GM12878 (cell line): Measurements from ENCODE around the gene EBP. TPM values are rescaled to one million over a fixed set of nuclear protein-coding genes. Genes with fewer than 3 reads are reported as not detected.
A peak's percentile ranks its signal among the peaks of the same experiment; 100 is the strongest.

Experiments used
- ATAC-seq: fragments of 200-7000 bp; cut with Tn5 transposase; 3 replicates; pipeline ENCODE4 v1.9.1; 2020; ENCODE audit warnings: mild to moderate bottlenecking, moderate library complexity
- BruUV-seq: library from RNA; stranded (reverse); fragments of 400-500 nt; replicated peaks from 2 replicates; lab custom pipeline; 2021; lab: Mats Ljungman, UMichigan
- CTCF ChIA-PET: fragments of 300-600 bp; sonication (Branson Sonifier 250); formaldehyde crosslinking; extraction: SDS; loops from one replicate; lab custom pipeline; 2021; ENCODE audit warnings: inconsistent platforms; lab: Yijun Ruan, JAX
- POLR2A ChIA-PET: fragments of 350-600 bp; formaldehyde crosslinking; extraction: SDS; loops from one replicate; lab custom pipeline; 2021; ENCODE audit warnings: inconsistent platforms; lab: Charles Lee
- RAD21 ChIA-PET: fragments of 300-600 bp; sonication (Branson Sonifier 250); formaldehyde crosslinking; loops from one replicate; lab custom pipeline; 2023; ENCODE audit warnings: antibody characterized with exemption; ENCODE audit not compliant: unreplicated experiment; lab: Charles Lee
- SMC1A ChIA-PET: fragments of 300-600 bp; sonication (Branson Sonifier 250); formaldehyde crosslinking; loops from one replicate; lab custom pipeline; 2023; ENCODE audit not compliant: unreplicated experiment, uncharacterized antibody; lab: Charles Lee
- DNase-seq: peaks from one replicate; pipeline ENCODE4 v3.0.0-alpha.2; 2011; ENCODE audit warnings: low read depth, low spot score
- FAIRE-seq: peaks from 3 replicates; lab custom pipeline; 2011; peaks lifted over from hg19 to GRCh38; lab: Jason Lieb, UNC
- H2AFZ ChIP-seq: 2 replicates; pipeline ENCODE4 v1.6.0; 2011; ENCODE audit warnings: low read depth, low read length, control low read depth; ENCODE audit not compliant: control insufficient read depth
- H3K27ac ChIP-seq: 2 replicates; pipeline ENCODE4 v1.5.1; 2011; ENCODE audit warnings: control low read depth; ENCODE audit not compliant: control insufficient read depth, insufficient read depth
- H3K27me3 ChIP-seq, 2 experiments: replicated peaks in 1 of 2; 2 replicates each; pipeline versions ENCODE4 v1.6.0 to v1.6.1; 2011; ENCODE audit warnings: low read length in 1 of 2; ENCODE audit not compliant: control insufficient read depth in 2 of 2, insufficient read depth in 2 of 2
- H3K36me3 ChIP-seq, 2 experiments: 2 replicates each; pipeline ENCODE4 v1.5.1; 2011; ENCODE audit warnings: low read length in 1 of 2; ENCODE audit not compliant: control insufficient read depth in 2 of 2, insufficient read depth in 2 of 2
- H3K4me1 ChIP-seq: 2 replicates; pipeline ENCODE4 v1.6.1; 2011; ENCODE audit warnings: mild to moderate bottlenecking, low read length, moderate library complexity, mixed read lengths; ENCODE audit not compliant: control insufficient read depth, insufficient read depth
- H3K4me2 ChIP-seq: 2 replicates; pipeline ENCODE4 v1.6.0; 2011; ENCODE audit warnings: control low read depth; ENCODE audit not compliant: control insufficient read depth, insufficient read depth
- H3K4me3 ChIP-seq: fragments of 200-600 bp; sonication (generic); 2 replicates; pipeline ENCODE4 v1.5.1; 2016
- H3K79me2 ChIP-seq: 2 replicates; pipeline ENCODE4 v1.6.0; 2011; ENCODE audit warnings: low read length; ENCODE audit not compliant: control insufficient read depth, insufficient read depth
- H3K9ac ChIP-seq: 2 replicates; pipeline ENCODE4 v1.8.0; 2011; ENCODE audit warnings: low read length, control low read depth, mixed read lengths; ENCODE audit not compliant: control insufficient read depth, insufficient read depth
- H3K9me3 ChIP-seq: replicated peaks from 3 replicates; pipeline ENCODE4 v1.5.1; 2011; ENCODE audit warnings: mild to moderate bottlenecking, low read length; ENCODE audit not compliant: control insufficient read depth, insufficient read depth
- H4K20me1 ChIP-seq: 2 replicates; pipeline ENCODE4 v1.6.0; 2011; ENCODE audit not compliant: control insufficient read depth, insufficient read depth
- CTCF ChIP-seq, 3 experiments: IDR thresholded peaks in 2 of 3; conservative IDR thresholded peaks in 1 of 3; 2 replicates each; pipeline ENCODE4 v1.5.1; 2011; ENCODE audit warnings: low read depth in 3 of 3, low read length in 3 of 3, mild to moderate bottlenecking in 3 of 3, control low read depth in 2 of 3, moderate library complexity in 2 of 3, inconsistent platforms in 1 of 3, mixed read lengths in 1 of 3; ENCODE audit not compliant: control insufficient read depth in 2 of 3, insufficient read depth in 1 of 3; ENCODE audit errors: extremely low read depth in 1 of 3
- RAD21 ChIP-seq: IDR thresholded peaks from 2 replicates; pipeline ENCODE4 v1.6.1; 2011; ENCODE audit warnings: mild to moderate bottlenecking, low read depth, low read length, moderate library complexity; ENCODE audit not compliant: insufficient read depth
- WGBS: methylation state at CpG from one replicate; pipeline ENCODE4 v1.1.6; 2016; ENCODE audit warnings: low lambda C conversion rate; ENCODE audit not compliant: insufficient replicate concordance, insufficient coverage; ENCODE audit errors: missing lambda C conversion rate; 5-methylcytosine and 5-hydroxymethylcytosine counted together
- in situ Hi-C: fragments of 300-500 bp; cut with MboI; formaldehyde crosslinking; loops from 9 replicates; pipeline ENCODE4 v1.14.3; 2018; ENCODE audit warnings: mixed read lengths
- intact Hi-C: fragments of 100-400 bp; cut with micrococcal nuclease; formaldehyde crosslinking; loops from one replicate; pipeline ENCODE4 v1.14.2; 2022; ENCODE audit not compliant: unreplicated experiment
- polyA plus RNA-seq, 11 experiments: library from polyadenylated mRNA; depleted of rRNA in 4 of 11; unstranded in 6 of 11; stranded (reverse) in 5 of 11; fragments of >200 nt; fragmentation: Nextera tagmentation in 4 of 11; fragmentation: Illumina TruSeq in 1 of 11; extraction: Ambion mirVana in 4 of 11; extraction: Trizol in 1 of 11; gene quantifications; 1 replicate in 1 of 11; 2 replicates in 10 of 11; pipeline versions ENCODE4 v1.2.1 to v1.2.3, GENCODE V29; 2011 to 2016; ENCODE audit warnings: inconsistent platforms in 2 of 11, missing spikeins in 2 of 11, low read depth in 1 of 11
- total RNA-seq, 4 experiments: library from RNA; depleted of rRNA in 3 of 4; stranded (reverse); fragments of >200 nt in 3 of 4; fragmentation: Illumina TruSeq in 1 of 4; extraction: Trizol in 1 of 4; gene quantifications; 2 replicates each; pipeline versions ENCODE4 v1.2.1 to v1.2.3, GENCODE V29; 2013 to 2021
- TF ChIP-seq, protein P1 (sequence below): fragments of 450-650 bp; IDR thresholded peaks from 2 replicates; pipeline ENCODE4 v1.6.1; 2017; ENCODE audit warnings: mild to moderate bottlenecking

Gene EBP
- total and polyA plus RNA-seq, 10 of the 15 experiments (the other 5 are each of a cell fraction or from before 2014, with no cell fraction given): 125 to 628 (median 180) TPM

GRCh38 chrX:48511560-48511959 is 10.0 kb upstream of the EBP start:
- H3K9me3 ChIP-seq: no peaks in the 10 kb centered on the region
- BruUV-seq: no TSS peak
- no peaks in the 10 kb centered on the region for H3K79me2 ChIP-seq
- H3K9ac ChIP-seq: no peak overlapping the region
- no peak for ATAC-seq
- CTCF ChIA-PET: no interaction called here
- POLR2A ChIA-PET: no interaction called here
- no peak overlapping the region for H3K4me3 ChIP-seq
- no peak overlapping the region for H3K4me2 ChIP-seq
- WGBS: 34% methylated on average over 4 of the region's 4 CpGs
- H4K20me1 ChIP-seq: no peaks in the 10 kb centered on the region
- SMC1A ChIA-PET: no interaction called here
- no peak for DNase-seq
- no peaks in the 10 kb centered on the region for H3K27me3 ChIP-seq
- in situ Hi-C loops (no loop called here), intact Hi-C loops (no loop called here)
- no peaks in the 10 kb centered on the region; the same call in 1 of the 2 replicates for H3K4me1 ChIP-seq
- no peak overlapping the region for H2AFZ ChIP-seq
- no peak for FAIRE-seq
- H3K36me3 ChIP-seq: no peaks in the 10 kb centered on the region
- no peak overlapping the region for H3K27ac ChIP-seq
- TF ChIP-seq CTCF (IDR thresholded peaks at IDR 0.05 in 2 of 3, conservative IDR thresholded peaks at IDR 0.05 in 1 of 3; ENCODE audit: control insufficient read depth in 2 of 3, extremely low read depth in 1 of 3, insufficient read depth in 1 of 3, low read depth in 3 of 3, low read length in 3 of 3) (peak; percentile 4 to 33 (median 18); a peak in 3 of 6 replicates), RAD21 (peak; percentile 33; the same call in 1 of the 2 replicates)
- TF ChIP-seq, protein P1, sequence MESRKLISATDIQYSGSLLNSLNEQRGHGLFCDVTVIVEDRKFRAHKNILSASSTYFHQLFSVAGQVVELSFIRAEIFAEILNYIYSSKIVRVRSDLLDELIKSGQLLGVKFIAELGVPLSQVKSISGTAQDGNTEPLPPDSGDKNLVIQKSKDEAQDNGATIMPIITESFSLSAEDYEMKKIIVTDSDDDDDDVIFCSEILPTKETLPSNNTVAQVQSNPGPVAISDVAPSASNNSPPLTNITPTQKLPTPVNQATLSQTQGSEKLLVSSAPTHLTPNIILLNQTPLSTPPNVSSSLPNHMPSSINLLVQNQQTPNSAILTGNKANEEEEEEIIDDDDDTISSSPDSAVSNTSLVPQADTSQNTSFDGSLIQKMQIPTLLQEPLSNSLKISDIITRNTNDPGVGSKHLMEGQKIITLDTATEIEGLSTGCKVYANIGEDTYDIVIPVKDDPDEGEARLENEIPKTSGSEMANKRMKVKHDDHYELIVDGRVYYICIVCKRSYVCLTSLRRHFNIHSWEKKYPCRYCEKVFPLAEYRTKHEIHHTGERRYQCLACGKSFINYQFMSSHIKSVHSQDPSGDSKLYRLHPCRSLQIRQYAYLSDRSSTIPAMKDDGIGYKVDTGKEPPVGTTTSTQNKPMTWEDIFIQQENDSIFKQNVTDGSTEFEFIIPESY: no peak
- RAD21 ChIA-PET: no interaction called here
